DMS153 treated with DMSO at 0.1 percent for 48 hours (cell line): ENCODE measurements around the gene KCTD1.

Experiments
- DNase-seq: peaks from one replicate; lab custom pipeline; 2025; ENCODE audit not compliant: unreplicated experiment; lab: John Stamatoyannopoulos, UW

KCTD1 gene

GRCh38 chr18:26548415-26549262 is at the start of gene KCTD1:
Gene KCTD1 (minus strand): TSS chr18:26548553. CDS start chr18:26548536, 17 bp downstream.
- DNase-seq, result peak; percentile 53

- DNase-seq, result no peak
These were observed 45.3 kb upstream of the KCTD1 start for GRCh38 chr18:26593365-26594320.

- no peak for DNase-seq
These were observed 36.4 kb upstream of the KCTD1 start for GRCh38 chr18:26584745-26585144.

GRCh38 chr18:26579941-26580618 is 31.7 kb upstream of the KCTD1 start:
- no peak for DNase-seq

GRCh38 chr18:26575865-26576217 is 27.5 kb upstream of the KCTD1 start:
- peak; percentile 40 for DNase-seq

- DNase-seq, result peak; percentile 52
These were observed 26.9 kb upstream of the KCTD1 start for GRCh38 chr18:26574958-26575864.

GRCh38 chr18:26568926-26569665 is 20.7 kb upstream of the KCTD1 start:
- no peak for DNase-seq

GRCh38 chr18:26568513-26568912 is 20.2 kb upstream of the KCTD1 start:
- no peak for DNase-seq

- DNase-seq, result no peak
These were observed 18.7 kb upstream of the KCTD1 start for GRCh38 chr18:26566874-26567555.

- DNase-seq, result no peak
These were observed 17.2 kb upstream of the KCTD1 start for GRCh38 chr18:26565514-26565913.

- no peak for DNase-seq
These were observed 14.7 kb upstream of the KCTD1 start for GRCh38 chr18:26563024-26563423.

GRCh38 chr18:26562568-26562967 is 14.2 kb upstream of the KCTD1 start:
- no peak for DNase-seq

- no peak for DNase-seq
These were observed 13.4 kb upstream of the KCTD1 start for GRCh38 chr18:26561769-26562168.

GRCh38 chr18:26556573-26556972 is 8.2 kb upstream of the KCTD1 start:
- DNase-seq, result no peak

- no peak for DNase-seq
These were observed 7.6 kb upstream of the KCTD1 start for GRCh38 chr18:26555804-26556553.

GRCh38 chr18:26553943-26554342 is 5.6 kb upstream of the KCTD1 start:
- DNase-seq, result no peak

GRCh38 chr18:26551695-26552081 is 3.3 kb upstream of the KCTD1 start:
- no peak for DNase-seq

- DNase-seq, result no peak
These were observed 2.8 kb upstream of the KCTD1 start for GRCh38 chr18:26550998-26551694.
